ENCODE data around the gene PRR35.

PRR35 gene

GRCh38 chr16:554640-555365 lies 5.4 kb upstream of the PRR35 start:
- Histone ChIP-seq H3K36me3 (ENCODE audit: control insufficient read depth, low read length) (peaks cover 16% of the 10 kb centered on the region; the same call in 1 of the 2 replicates), H3K79me2 (ENCODE audit: control insufficient read depth, low read length) (no peaks in the 10 kb centered on the region), H3K4me2 (ENCODE audit: low read length) (no peak overlapping the region), H3K9me3 (ENCODE audit: control insufficient read depth, insufficient read depth, low read length) (no peaks in the 10 kb centered on the region), H3K27me3 (ENCODE audit: control insufficient read depth, low read length) (peaks cover 6% of the 10 kb centered on the region), H3K27ac (ENCODE audit: low read depth, low read length) (no peak overlapping the region), H3K4me3 (ENCODE audit: low read length) (no peak overlapping the region), H3K4me1 (ENCODE audit: control insufficient read depth, low read length) (peaks cover 8% of the 10 kb centered on the region), H3F3A (ENCODE audit: control insufficient read depth, insufficient read depth) (no peaks in the 10 kb centered on the region), H4K20me1 (ENCODE audit: control insufficient read depth, insufficient read depth, low read depth, low read length) (no peaks in the 10 kb centered on the region; the same call in 1 of the 2 replicates), H3K9me2 (replicated peaks; ENCODE audit: control insufficient read depth, low read length) (no peaks in the 10 kb centered on the region)
- TF ChIP-seq CTCF (IDR thresholded peaks at IDR 0.05; ENCODE audit: low read depth, low read length, poor library complexity, severe bottlenecking) (no peak), EZH2phosphoT487 (IDR thresholded peaks at IDR 0.05; ENCODE audit: borderline replicate concordance, low read length) (no peak)

- no peak overlapping the region for H3K4me2 ChIP-seq (ENCODE audit: low read length)
- TF ChIP-seq CTCF (IDR thresholded peaks at IDR 0.05; ENCODE audit: low read depth, low read length, poor library complexity, severe bottlenecking) (no peak), EZH2phosphoT487 (IDR thresholded peaks at IDR 0.05; ENCODE audit: borderline replicate concordance, low read length) (no peak)
- H3K9me3 ChIP-seq (ENCODE audit: control insufficient read depth, insufficient read depth, low read length), result no peaks in the 10 kb centered on the region
- H3K27me3 ChIP-seq (ENCODE audit: control insufficient read depth, low read length), result peaks cover 6% of the 10 kb centered on the region
- no peak overlapping the region for H3K27ac ChIP-seq (ENCODE audit: low read depth, low read length)
- peaks cover 14% of the 10 kb centered on the region; the same call in 1 of the 2 replicates for H3K36me3 ChIP-seq (ENCODE audit: control insufficient read depth, low read length)
- no peaks in the 10 kb centered on the region; the same call in 1 of the 2 replicates for H4K20me1 ChIP-seq (ENCODE audit: control insufficient read depth, insufficient read depth, low read depth, low read length)
- peaks cover 8% of the 10 kb centered on the region for H3K4me1 ChIP-seq (ENCODE audit: control insufficient read depth, low read length)
- no peaks in the 10 kb centered on the region for H3K9me2 ChIP-seq (replicated peaks; ENCODE audit: control insufficient read depth, low read length)
- H3K4me3 ChIP-seq (ENCODE audit: low read length), result no peak overlapping the region
- no peaks in the 10 kb centered on the region for H3F3A ChIP-seq (ENCODE audit: control insufficient read depth, insufficient read depth)
- no peaks in the 10 kb centered on the region for H3K79me2 ChIP-seq (ENCODE audit: control insufficient read depth, low read length)
Measured at GRCh38 chr16:555528-556473, 4.4 kb upstream of the PRR35 start.

- TF ChIP-seq EZH2phosphoT487 (IDR thresholded peaks at IDR 0.05; ENCODE audit: borderline replicate concordance, low read length) (no peak), CTCF (IDR thresholded peaks at IDR 0.05; ENCODE audit: low read depth, low read length, poor library complexity, severe bottlenecking) (no peak)
- peaks cover 8% of the 10 kb centered on the region for H3K4me1 ChIP-seq (ENCODE audit: control insufficient read depth, low read length)
Measured at GRCh38 chr16:556474-557173, 3.6 kb upstream of the PRR35 start.

More at GRCh38 chr16:556474-557173, 3.6 kb upstream of the PRR35 start:
- Histone ChIP-seq H3K9me3 (ENCODE audit: control insufficient read depth, insufficient read depth, low read length) (no peaks in the 10 kb centered on the region), H3K9me2 (replicated peaks; ENCODE audit: control insufficient read depth, low read length) (no peaks in the 10 kb centered on the region), H4K20me1 (ENCODE audit: control insufficient read depth, insufficient read depth, low read depth, low read length) (no peaks in the 10 kb centered on the region; the same call in 1 of the 2 replicates), H3K36me3 (ENCODE audit: control insufficient read depth, low read length) (peaks cover 8% of the 10 kb centered on the region; the same call in 1 of the 2 replicates), H3K27me3 (ENCODE audit: control insufficient read depth, low read length) (peaks cover 6% of the 10 kb centered on the region), H3K4me3 (ENCODE audit: low read length) (no peak overlapping the region), H3K79me2 (ENCODE audit: control insufficient read depth, low read length) (no peaks in the 10 kb centered on the region), H3K4me2 (ENCODE audit: low read length) (no peak overlapping the region), H3K27ac (ENCODE audit: low read depth, low read length) (no peak overlapping the region), H3F3A (ENCODE audit: control insufficient read depth, insufficient read depth) (no peaks in the 10 kb centered on the region)

Measured in DOHH2 (cell line).